ENCODE data around the gene MYG1. TPM values are rescaled to one million over a fixed set of nuclear protein-coding genes. Genes with fewer than 3 reads are reported as not detected.

MYG1 gene
- total RNA-seq, 1 experiment from 2014 or later = 79.8 TPM

- POLR2A ChIA-PET = interaction anchor here (1.2 to 6.4 kb wide), 3 partner anchors 18 to 38 kb away, joined by 5 to 49 read pairs (median 14); partner anchors contain the start of genes AAAS and SP1
- intact Hi-C loops (cut with micrococcal nuclease) = no loop called here
- Mint-ChIP-seq H3K9me3 (ENCODE audit: unreplicated experiment) (no peaks in the 10 kb centered on the region), H3K4me3 (ENCODE audit: unreplicated experiment) (peak overlapping the region; percentile 3), H3K36me3 (ENCODE audit: insufficient read depth, unreplicated experiment) (no peaks in the 10 kb centered on the region), H3K4me1 (ENCODE audit: insufficient read depth, unreplicated experiment) (peaks cover 2% of the 10 kb centered on the region), H3K27ac (ENCODE audit: low read depth, unreplicated experiment) (no peak overlapping the region), H3K27me3 (ENCODE audit: insufficient read depth, unreplicated experiment) (peaks cover 24% of the 10 kb centered on the region)
- DNase-seq (ENCODE audit: unreplicated experiment) = no peak
- BruUV-seq (replicated peaks) = no TSS peak
- TF ChIP-seq CTCF (IDR thresholded peaks at IDR 0.05; ENCODE audit: unreplicated experiment) = no peak
- CTCF ChIA-PET = interaction anchor here (0.6 to 8.4 kb wide), 3 partner anchors 16 to 55 kb away, joined by 3 to 92 read pairs (median 63); partner anchors contain the start of gene AAAS
Observed at GRCh38 chr12:53343449-53343848, 44.0 kb downstream of the MYG1 start.

- H3K4me3 Mint-ChIP-seq (ENCODE audit: unreplicated experiment) = peak overlapping the region; percentile 75
- H3K27me3 Mint-ChIP-seq (ENCODE audit: insufficient read depth, unreplicated experiment) = peaks cover 19% of the 10 kb centered on the region
- intact Hi-C loops (cut with micrococcal nuclease) = no loop called here
- H3K36me3 Mint-ChIP-seq (ENCODE audit: insufficient read depth, unreplicated experiment) = no peaks in the 10 kb centered on the region
- peaks cover 7% of the 10 kb centered on the region for H3K4me1 Mint-ChIP-seq (ENCODE audit: insufficient read depth, unreplicated experiment)
- no peak overlapping the region for H3K27ac Mint-ChIP-seq (ENCODE audit: low read depth, unreplicated experiment)
- CTCF ChIA-PET = interaction anchor here (0.6 to 8.4 kb wide), 8 partner anchors 16 to 1200 kb away, joined by 3 to 92 read pairs (median 5); partner anchors contain the start of genes AAAS and NPFF
- no peaks in the 10 kb centered on the region for H3K9me3 Mint-ChIP-seq (ENCODE audit: unreplicated experiment)
- no peak for DNase-seq (ENCODE audit: unreplicated experiment)
- no TSS peak for BruUV-seq (replicated peaks)
- no peak for TF ChIP-seq CTCF (IDR thresholded peaks at IDR 0.05; ENCODE audit: unreplicated experiment)
- POLR2A ChIA-PET = interaction anchor here (0.9 to 6.4 kb wide), 7 partner anchors 15 to 77 kb away, joined by 4 to 49 read pairs (median 6); partner anchors contain the start of genes AAAS, MYG1 and SP1
Observed at GRCh38 chr12:53343969-53344368, 44.5 kb downstream of the MYG1 start.

- POLR2A ChIA-PET = interaction anchor here (0.8 to 6.4 kb wide), 11 partner anchors 12 to 84 kb away, joined by 3 to 49 read pairs (median 6); partner anchors contain the start of genes AAAS, MYG1 and SP1
Observed at GRCh38 chr12:53344487-53344823, 45.0 kb downstream of the MYG1 start.

More at GRCh38 chr12:53344487-53344823, 45.0 kb downstream of the MYG1 start:
- no peak for TF ChIP-seq CTCF (IDR thresholded peaks at IDR 0.05; ENCODE audit: unreplicated experiment)
- BruUV-seq (replicated peaks) = no TSS peak
- no peaks in the 10 kb centered on the region for H3K36me3 Mint-ChIP-seq (ENCODE audit: insufficient read depth, unreplicated experiment)
- peak overlapping the region; percentile 75 for H3K4me3 Mint-ChIP-seq (ENCODE audit: unreplicated experiment)
- CTCF ChIA-PET = interaction anchor here (0.5 to 8.4 kb wide), 27 partner anchors 9 to 1201 kb away, joined by 3 to 92 read pairs (median 4); partner anchors contain the start of genes AAAS, CSAD, NPFF and ZNF740
- intact Hi-C loops (cut with micrococcal nuclease) = no loop called here
- H3K27me3 Mint-ChIP-seq (ENCODE audit: insufficient read depth, unreplicated experiment) = peaks cover 18% of the 10 kb centered on the region
- DNase-seq (ENCODE audit: unreplicated experiment) = no peak
- H3K4me1 Mint-ChIP-seq (ENCODE audit: insufficient read depth, unreplicated experiment) = peaks cover 7% of the 10 kb centered on the region
- H3K9me3 Mint-ChIP-seq (ENCODE audit: unreplicated experiment) = no peaks in the 10 kb centered on the region
- H3K27ac Mint-ChIP-seq (ENCODE audit: low read depth, unreplicated experiment) = no peak overlapping the region

Measured in MCF 10A (cell line).